DMS 273 (cell line): Measurements from ENCODE around the gene RRM2.
"Not testable (repeated sequence)": the region's sequence is repeated elsewhere in the genome, so short reads cannot be mapped to it uniquely, and the experiment has no call there.

Source experiments
- DNase-seq: peaks from one replicate; lab custom pipeline; 2025; ENCODE audit not compliant: unreplicated experiment; lab: John Stamatoyannopoulos, UW

The RRM2 gene

GRCh38 chr2:10129490-10129889, 7.0 kb downstream of the RRM2 start:
- no peak for DNase-seq

GRCh38 chr2:10132043-10132575, 9.6 kb downstream of the RRM2 start:
- no peak for DNase-seq

GRCh38 chr2:10132596-10132995, 10.1 kb downstream of the RRM2 start:
- DNase-seq: no peak

- DNase-seq: no peak
Observed at GRCh38 chr2:10132996-10133647, 10.6 kb downstream of the RRM2 start.

GRCh38 chr2:10135296-10136089, 13.0 kb downstream of the RRM2 start:
- peak; percentile 51 for DNase-seq

GRCh38 chr2:10136101-10136934, 13.8 kb downstream of the RRM2 start:
- no peak for DNase-seq

GRCh38 chr2:10137053-10137843, 14.7 kb downstream of the RRM2 start:
- peak; percentile 53 for DNase-seq

GRCh38 chr2:10139536-10139935, 17.0 kb downstream of the RRM2 start:
- no peak for DNase-seq

GRCh38 chr2:10140841-10141610, 18.5 kb downstream of the RRM2 start:
- DNase-seq: no peak

- DNase-seq: peak; percentile 62
Observed at GRCh38 chr2:10141736-10142639, 19.4 kb downstream of the RRM2 start.

GRCh38 chr2:10142640-10142965, 20.1 kb downstream of the RRM2 start:
- DNase-seq: no peak

GRCh38 chr2:10144771-10145518, 22.4 kb downstream of the RRM2 start:
- no peak for DNase-seq

GRCh38 chr2:10145519-10146357, 23.2 kb downstream of the RRM2 start:
- DNase-seq: no peak

GRCh38 chr2:10146366-10147005, 23.9 kb downstream of the RRM2 start:
- no peak for DNase-seq

- DNase-seq: not testable (repeated sequence)
Observed at GRCh38 chr2:10147050-10147660, 24.6 kb downstream of the RRM2 start.

GRCh38 chr2:10148268-10148667, 25.7 kb downstream of the RRM2 start:
- no peak for DNase-seq
